Uterus (tissue), 4 donors: ENCODE data around the gene ATP5F1A. TPM values are rescaled to one million over a fixed set of nuclear protein-coding genes. Genes with fewer than 3 reads are reported as not detected.
"Not testable (repeated sequence)": the region's sequence is repeated elsewhere in the genome, so short reads cannot be mapped to it uniquely, and the experiment has no call there.

Experiments used
- DNase-seq, 2 donors: peaks; one replicate each; pipeline ENCODE4 v3.0.0-alpha.2; 2019 to 2020
- H3K27ac ChIP-seq, 2 donors: fragments of 200-600 bp; sonication (generic); 1 replicate in 1 of 2; 2 replicates in 1 of 2; pipeline ENCODE4 v1.5.1; 2016 to 2018
- H3K27me3 ChIP-seq, 2 donors: fragments of 200-600 bp; sonication (generic); one replicate each; pipeline ENCODE4 v1.5.1; 2018 to 2019; ENCODE audit warnings: control low read depth in 1 of 2
- H3K36me3 ChIP-seq, 2 donors: fragments of 200-600 bp; sonication (generic); one replicate each; pipeline ENCODE4 v1.5.1; 2019; ENCODE audit warnings: control low read depth in 1 of 2
- H3K4me1 ChIP-seq, 2 donors: fragments of 200-600 bp; sonication (generic); one replicate each; pipeline ENCODE4 v1.5.1; 2018 to 2019; ENCODE audit warnings: control low read depth in 1 of 2
- H3K4me3 ChIP-seq, 2 donors: fragments of 200-600 bp; sonication (generic); 1 replicate in 1 of 2; 2 replicates in 1 of 2; pipeline ENCODE4 v1.5.1; 2018 to 2019; ENCODE audit warnings: mild to moderate bottlenecking in 1 of 2
- H3K9me3 ChIP-seq, 2 donors: fragments of 200-600 bp; sonication (generic); one replicate each; pipeline ENCODE4 v1.5.1; 2019; ENCODE audit warnings: control low read depth in 1 of 2
- CTCF ChIP-seq, 4 experiments: fragments of 200-600 bp in 2 of 4; fragments of 450-650 bp in 2 of 4; sonication (generic) in 2 of 4; IDR thresholded peaks; one replicate each; pipeline ENCODE4 v1.5.1; 2016 to 2019; ENCODE audit warnings: antibody characterized with exemption in 4 of 4, mild to moderate bottlenecking in 2 of 4, moderate library complexity in 1 of 4
- POLR2A ChIP-seq, 2 donors: fragments of 450-650 bp; IDR thresholded peaks; one replicate each; pipeline ENCODE4 v1.6.1; 2016; ENCODE audit warnings: antibody characterized with exemption in 2 of 2, mild to moderate bottlenecking in 1 of 2, moderate library complexity in 1 of 2
- intact Hi-C: fragments of 100-400 bp; cut with DNase I; formaldehyde crosslinking; loops from one replicate; pipeline ENCODE4 v1.15.1; 2023; ENCODE audit warnings: low total_unique reads
- total RNA-seq, 4 donors: library from RNA; depleted of rRNA in 3 of 4; stranded (reverse); fragments of >200 nt in 3 of 4; gene quantifications; one replicate each; pipeline versions ENCODE4 v1.1.0 to v1.2.4, GENCODE V29; 2014 to 2023
- donor health status: DM: yes; HTN: yes; CAD: no.

ATP5F1A gene
- total RNA-seq: 100 to 1,000 TPM; 130 to 712 (median 221) TPM

DNA sequence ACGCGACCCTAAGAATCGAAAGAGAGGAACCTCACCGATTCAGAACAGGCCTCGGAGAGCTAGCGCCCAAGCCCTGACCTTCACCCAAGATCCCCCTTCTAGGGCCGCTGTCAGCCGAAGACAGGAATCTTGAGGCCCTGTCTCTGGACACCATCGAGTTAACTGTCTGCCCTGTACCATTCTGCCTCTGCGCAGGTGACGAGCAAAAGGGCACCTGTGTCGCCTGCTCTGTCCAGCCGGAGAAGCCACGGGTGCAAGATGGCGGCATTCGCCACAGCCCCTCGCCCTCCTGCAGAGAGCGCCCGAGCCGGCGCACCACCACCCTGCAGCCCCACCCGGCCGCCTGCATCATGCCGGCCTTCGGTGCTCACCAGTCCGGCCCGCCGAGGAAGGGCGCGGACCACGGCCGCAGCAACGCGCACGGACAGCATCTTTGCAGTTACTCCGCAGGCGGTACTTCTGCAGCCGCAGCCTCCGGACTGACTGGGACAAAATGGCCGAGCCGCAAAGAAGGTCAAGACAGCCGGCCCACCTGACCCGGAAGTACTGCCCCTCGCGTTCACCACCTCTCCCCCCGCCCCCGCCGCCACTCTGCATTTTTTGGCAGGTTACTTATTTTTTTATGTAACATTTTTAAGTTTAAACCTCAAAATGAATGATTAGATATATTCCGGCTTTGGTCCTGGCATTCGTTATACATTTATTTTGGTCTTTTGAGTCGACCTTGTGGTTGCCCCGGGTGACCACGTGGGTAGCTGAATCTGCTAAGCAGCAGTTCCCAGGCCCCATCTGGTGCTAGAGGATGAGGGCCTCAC, at the start of gene ATP5F1A:
Gene ATP5F1A, minus strand, starts transcription at position 496 of the 815 bp plus-strand sequence. Its CDS starts 65 bp downstream, at position 431.
- H3K27ac ChIP-seq: peak within 1 kb of the TSS; percentile 77 to 81
- intact Hi-C loops: no loop called here
- no peaks in the 10 kb centered on the region for H3K4me1 ChIP-seq
- H3K4me3 ChIP-seq: peak within 1 kb of the TSS; percentile 92 to 95
- no peaks in the 10 kb centered on the region for H3K36me3 ChIP-seq
- no peaks in the 10 kb centered on the region for H3K9me3 ChIP-seq
- peak; percentile 80 to 84 for DNase-seq
- TF ChIP-seq POLR2A (IDR thresholded peaks at IDR 0.05) (peak; percentile 74 to 76), CTCF (IDR thresholded peaks at IDR 0.05) (no peak)
- H3K27me3 ChIP-seq: no peaks in the 10 kb centered on the region

- no peak for DNase-seq
- Histone ChIP-seq H3K4me1 (no peaks in the 10 kb centered on the region), H3K27me3 (no peaks in the 10 kb centered on the region), H3K9me3 (no peaks in the 10 kb centered on the region), H3K36me3 (no peaks in the 10 kb centered on the region), H3K4me3 (no peak overlapping the region), H3K27ac (no peak overlapping the region)
- intact Hi-C loops: no loop called here
- no peak for TF ChIP-seq POLR2A (IDR thresholded peaks at IDR 0.05)
- no peak for TF ChIP-seq CTCF (IDR thresholded peaks at IDR 0.05)
Measured at GRCh38 chr18:46141199-46141598, 43.1 kb upstream of the ATP5F1A start.

DNA sequence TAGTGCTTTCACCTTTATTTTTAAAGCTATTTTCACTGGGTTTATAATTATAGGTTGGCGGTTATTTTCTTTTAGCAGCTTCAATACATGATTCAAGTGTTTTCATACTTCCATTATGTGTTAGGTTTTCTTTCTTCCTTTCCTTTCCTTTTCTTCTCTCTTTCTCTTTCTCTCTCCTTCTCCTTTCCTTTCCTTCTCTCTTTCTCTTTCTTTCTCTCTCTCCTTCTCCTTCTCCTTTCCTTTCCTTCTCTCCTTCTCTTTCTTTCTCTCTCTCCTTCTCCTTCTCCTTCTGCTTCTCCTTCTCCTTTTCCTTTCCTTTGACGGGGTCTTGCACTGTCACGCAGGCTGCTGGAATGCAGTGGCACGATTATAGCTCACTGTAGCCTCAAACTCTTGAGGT, 42.1 kb upstream of the ATP5F1A start:
- Histone ChIP-seq H3K36me3 (no peaks in the 10 kb centered on the region), H3K9me3 (no peaks in the 10 kb centered on the region), H3K4me3 (no peak overlapping the region), H3K27ac (no peak overlapping the region), H3K27me3 (no peaks in the 10 kb centered on the region), H3K4me1 (no peaks in the 10 kb centered on the region)
- DNase-seq: no peak
- TF ChIP-seq POLR2A (IDR thresholded peaks at IDR 0.05) (no peak), CTCF (IDR thresholded peaks at IDR 0.05) (no peak)
- intact Hi-C loops: no loop called here

- H3K4me1 ChIP-seq: no peaks in the 10 kb centered on the region
- no peaks in the 10 kb centered on the region for H3K9me3 ChIP-seq
- DNase-seq: no peak
- no peaks in the 10 kb centered on the region for H3K36me3 ChIP-seq
- H3K27me3 ChIP-seq: no peaks in the 10 kb centered on the region
- no peak overlapping the region for H3K27ac ChIP-seq
- TF ChIP-seq POLR2A (IDR thresholded peaks at IDR 0.05) (no peak), CTCF (IDR thresholded peaks at IDR 0.05) (no peak)
- H3K4me3 ChIP-seq: no peak overlapping the region
- intact Hi-C loops: no loop called here
Measured at GRCh38 chr18:46134920-46135675, 37.0 kb upstream of the ATP5F1A start.

DNA sequence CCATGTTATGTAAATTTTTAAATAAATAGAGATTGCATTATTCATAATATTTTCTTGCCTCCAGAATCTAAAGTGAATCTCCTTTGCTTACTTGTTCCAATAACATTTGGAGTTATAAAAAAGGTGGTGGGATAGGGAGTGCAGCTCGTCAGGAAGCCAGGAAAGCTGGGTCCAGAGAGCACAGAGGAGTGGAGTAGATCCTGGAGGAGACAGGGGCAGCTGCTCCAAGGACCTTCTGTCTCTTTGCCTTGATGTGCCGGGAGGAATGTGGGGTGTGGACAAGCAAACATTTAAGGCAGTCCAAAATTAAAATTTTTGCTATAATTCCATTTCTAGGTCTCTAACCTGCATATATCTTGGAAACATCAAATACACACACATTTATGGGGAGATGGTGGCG, 35.4 kb upstream of the ATP5F1A start:
- no peaks in the 10 kb centered on the region for H3K4me1 ChIP-seq
- no peak overlapping the region for H3K27ac ChIP-seq
- no peaks in the 10 kb centered on the region for H3K36me3 ChIP-seq
- DNase-seq: no peak
- no peaks in the 10 kb centered on the region for H3K27me3 ChIP-seq
- TF ChIP-seq POLR2A (IDR thresholded peaks at IDR 0.05) (no peak), CTCF (IDR thresholded peaks at IDR 0.05) (no peak)
- no peaks in the 10 kb centered on the region for H3K9me3 ChIP-seq
- intact Hi-C loops: no loop called here
- no peak overlapping the region for H3K4me3 ChIP-seq

DNA sequence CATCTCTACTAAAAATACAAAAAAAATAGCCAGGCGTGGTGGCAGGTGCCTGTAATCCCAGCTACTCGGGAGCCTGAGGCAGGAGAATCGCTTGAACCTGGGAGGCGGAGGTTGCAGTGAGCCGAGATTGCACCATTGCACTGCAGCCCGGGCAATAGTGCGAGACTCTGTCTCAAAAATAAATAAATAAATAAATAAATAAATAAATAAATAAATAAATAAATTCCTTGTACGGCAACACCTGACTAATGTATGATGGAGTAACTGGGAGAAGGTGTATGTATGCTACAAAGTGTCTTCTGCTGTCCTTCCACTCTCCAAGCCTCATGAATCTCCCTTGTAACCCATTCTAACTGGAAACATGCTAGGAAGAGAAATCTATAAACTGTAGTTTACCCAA, 32.5 kb upstream of the ATP5F1A start:
- H3K9me3 ChIP-seq, H3K4me3 ChIP-seq, DNase-seq, intact Hi-C loops, H3K4me1 ChIP-seq, H3K27me3 ChIP-seq, H3K36me3 ChIP-seq, H3K27ac ChIP-seq: not testable (repeated sequence)
